Esophagus squamous epithelium (tissue), 5 donors: Measurements from ENCODE around the gene HPSE2. TPM values are rescaled to one million over a fixed set of nuclear protein-coding genes. Genes with fewer than 3 reads are reported as not detected.
"Not testable (repeated sequence)": the region's sequence is repeated elsewhere in the genome, so short reads cannot be mapped to it uniquely, and the experiment has no call there.

ENCODE experiments used
- DNase-seq: peaks from one replicate; lab custom pipeline; 2025; lab: John Stamatoyannopoulos, UW
- H3K27ac ChIP-seq, 4 donors: fragments of 200-600 bp; sonication (generic); one replicate each; pipeline ENCODE4 v1.5.1; 2016 to 2019; ENCODE audit warnings: mild to moderate bottlenecking in 1 of 4
- H3K27me3 ChIP-seq, 4 donors: fragments of 200-600 bp; sonication (generic); 1 replicate in 3 of 4; 2 replicates in 1 of 4; pipeline versions ENCODE4 v1.5.1 to v1.6.0; 2017 to 2021; ENCODE audit warnings: antibody characterized with exemption in 1 of 4
- H3K36me3 ChIP-seq, 3 donors: fragments of 200-600 bp; sonication (generic); one replicate each; pipeline ENCODE4 v1.5.1; 2016 to 2019
- H3K4me1 ChIP-seq, 3 donors: fragments of 200-600 bp; sonication (generic); one replicate each; pipeline ENCODE4 v1.5.1; 2017 to 2019
- H3K4me3 ChIP-seq, 4 donors: fragments of 200-600 bp; sonication (generic); 1 replicate in 3 of 4; 2 replicates in 1 of 4; pipeline ENCODE4 v1.5.1; 2016 to 2019; ENCODE audit warnings: mild to moderate bottlenecking in 2 of 4, moderate library complexity in 1 of 4
- H3K9me3 ChIP-seq, 3 donors: fragments of 200-600 bp; sonication (generic); one replicate each; pipeline ENCODE4 v1.5.1; 2016 to 2019
- CTCF ChIP-seq, 6 experiments: fragments of 450-650 bp in 4 of 6; fragments of 200-600 bp in 2 of 6; sonication (generic) in 2 of 6; IDR thresholded peaks; one replicate each; pipeline ENCODE4 v1.5.1; 2016 to 2019; ENCODE audit warnings: antibody characterized with exemption in 6 of 6, mild to moderate bottlenecking in 4 of 6, moderate library complexity in 4 of 6
- POLR2A ChIP-seq, 4 donors: fragments of 450-650 bp; IDR thresholded peaks; one replicate each; pipeline ENCODE4 v1.6.1; 2017; ENCODE audit warnings: antibody characterized with exemption in 4 of 4, mild to moderate bottlenecking in 4 of 4, moderate library complexity in 3 of 4
- WGBS, 2 donors: methylation state at CpG; one replicate each; pipeline ENCODE4 v1.1.5; 2018; 5-methylcytosine and 5-hydroxymethylcytosine counted together
- intact Hi-C: fragments of 100-400 bp; cut with DNase I; formaldehyde crosslinking; loops from one replicate; pipeline ENCODE4 v1.15.0; 2022
- total RNA-seq, 4 donors: library from RNA; depleted of rRNA; stranded (reverse); fragments of >200 nt; gene quantifications; one replicate each; pipeline ENCODE4 v1.1.0, GENCODE V29; 2016
- donor health status: DM: yes; HTN: yes; CAD: no.

HPSE2 gene
- total RNA-seq, 4 donors from 2014 or later, result 0.47 to 5.3 (median 2.6) TPM

GRCh38 chr10:99170116-99170675 lies 65.5 kb downstream of the HPSE2 start:
- intact Hi-C loops, result no loop called here
- no peak overlapping the region for H3K4me3 ChIP-seq
- no peak for DNase-seq

GRCh38 chr10:99161165-99161564 lies 74.5 kb downstream of the HPSE2 start:
- peak overlapping the region in 1 of 4 donors; percentile 4 for H3K27ac ChIP-seq
- TF ChIP-seq CTCF (IDR thresholded peaks at IDR 0.05) (no peak), POLR2A (IDR thresholded peaks at IDR 0.05) (no peak)
- no peaks in the 10 kb centered on the region for H3K27me3 ChIP-seq
- no peak for DNase-seq
- no peak overlapping the region for H3K4me3 ChIP-seq
- H3K9me3 ChIP-seq, result no peaks in the 10 kb centered on the region
- no peaks in the 10 kb centered on the region for H3K36me3 ChIP-seq
- H3K4me1 ChIP-seq, result no peaks in the 10 kb centered on the region
- intact Hi-C loops, result no loop called here
- 65 to 67% methylated on average over 4 of the region's 4 CpGs for WGBS, 2 donors

More at GRCh38 chr10:99170116-99170675, 65.5 kb downstream of the HPSE2 start:
- Histone ChIP-seq H3K36me3 (no peaks in the 10 kb centered on the region), H3K27ac (no peak overlapping the region), H3K27me3 (no peaks in the 10 kb centered on the region), H3K9me3 (no peaks in the 10 kb centered on the region), H3K4me1 (no peaks in the 10 kb centered on the region)
- TF ChIP-seq POLR2A (IDR thresholded peaks at IDR 0.05) (no peak), CTCF (IDR thresholded peaks at IDR 0.05) (no peak)
- 43 to 44% methylated on average over 2 of the region's 2 CpGs for WGBS, 2 donors

GRCh38 chr10:99143651-99144050 lies 92.0 kb downstream of the HPSE2 start:
- H3K27me3 ChIP-seq, result no peaks in the 10 kb centered on the region
- peak overlapping the region in 1 of 4 donors; percentile 16 for H3K27ac ChIP-seq
- intact Hi-C loops, result no loop called here
- no peak for TF ChIP-seq CTCF (IDR thresholded peaks at IDR 0.05)
- H3K4me3 ChIP-seq, result no peak overlapping the region
- no peak for DNase-seq
- H3K36me3 ChIP-seq, result no peaks in the 10 kb centered on the region
- no peaks in the 10 kb centered on the region for H3K4me1 ChIP-seq
- WGBS, 2 donors, result 49 to 52% methylated on average over 2 of the region's 2 CpGs
- H3K9me3 ChIP-seq, result no peaks in the 10 kb centered on the region

- intact Hi-C loops, result no loop called here
- no peaks in the 10 kb centered on the region for H3K4me1 ChIP-seq
- H3K9me3 ChIP-seq, result no peaks in the 10 kb centered on the region
- DNase-seq, result no peak
- H3K4me3 ChIP-seq, result no peak overlapping the region
- no peaks in the 10 kb centered on the region for H3K36me3 ChIP-seq
- peak overlapping the region in 1 of 4 donors; percentile 16 for H3K27ac ChIP-seq
- TF ChIP-seq CTCF (IDR thresholded peaks at IDR 0.05) (no peak), POLR2A (IDR thresholded peaks at IDR 0.05) (no peak)
- H3K27me3 ChIP-seq, result no peaks in the 10 kb centered on the region
Measured at GRCh38 chr10:99143011-99143410, 92.6 kb downstream of the HPSE2 start.

- H3K27ac ChIP-seq, H3K36me3 ChIP-seq, H3K9me3 ChIP-seq, DNase-seq, H3K27me3 ChIP-seq, H3K4me3 ChIP-seq, intact Hi-C loops, H3K4me1 ChIP-seq: not testable (repeated sequence)
- WGBS, 2 donors, result 40% methylated on average over 1 of the region's 3 CpGs; no CpG with 5 or more reads in 1 of the 2 donors
Measured at GRCh38 chr10:99132897-99133296, 102.8 kb downstream of the HPSE2 start.

GRCh38 chr10:99125879-99126278 lies 109.8 kb downstream of the HPSE2 start:
- WGBS, 2 donors, result 37 to 41% methylated on average over 2 to 3 of the region's 3 CpGs
- no peaks in the 10 kb centered on the region for H3K36me3 ChIP-seq

More at GRCh38 chr10:99125879-99126278, 109.8 kb downstream of the HPSE2 start:
- no peak overlapping the region for H3K4me3 ChIP-seq
- H3K27ac ChIP-seq, result no peak overlapping the region
- H3K27me3 ChIP-seq, result no peaks in the 10 kb centered on the region
- TF ChIP-seq POLR2A (IDR thresholded peaks at IDR 0.05) (no peak), CTCF (IDR thresholded peaks at IDR 0.05) (no peak)
- DNase-seq, result no peak
- intact Hi-C loops, result no loop called here
- no peaks in the 10 kb centered on the region for H3K9me3 ChIP-seq
- H3K4me1 ChIP-seq, result no peaks in the 10 kb centered on the region
